Activated CD8-positive, alpha-beta T cell treated with anti-CD3 and anti-CD28 coated beads for 36 hours (primary cell): ENCODE measurements around the gene ANO7. TPM values are rescaled to one million over a fixed set of nuclear protein-coding genes. Genes with fewer than 3 reads are reported as not detected.

Source experiments
- ATAC-seq: fragments of 200-7000 bp; cut with Tn5 transposase; one replicate; pipeline ENCODE4 v1.10.0; 2021; ENCODE audit warnings: mild to moderate bottlenecking, moderate library complexity
- CTCF ChIA-PET: fragments of 350-600 bp; sonication (Branson Sonifier 250); formaldehyde crosslinking; loops from one replicate; lab custom pipeline; 2021; ENCODE audit warnings: antibody characterized with exemption; lab: Charles Lee
- POLR2A ChIA-PET: fragments of 350-600 bp; sonication (Branson Sonifier 250); formaldehyde crosslinking; loops from one replicate; lab custom pipeline; 2021; ENCODE audit warnings: antibody characterized with exemption; lab: Charles Lee
- DNase-seq: peaks from one replicate; pipeline ENCODE4 v3.0.0-alpha.2; 2020
- H3K27ac Mint-ChIP-seq: one replicate; pipeline ENCODE4 v1.8.0; 2021; ENCODE audit warnings: mild to moderate bottlenecking, mixed read lengths
- H3K27me3 Mint-ChIP-seq: one replicate; pipeline ENCODE4 v1.8.0; 2021; ENCODE audit warnings: mixed read lengths
- H3K36me3 Mint-ChIP-seq: one replicate; pipeline ENCODE4 v1.8.0; 2021; ENCODE audit warnings: low read depth, mixed read lengths
- H3K4me1 Mint-ChIP-seq: one replicate; pipeline ENCODE4 v1.8.0; 2021; ENCODE audit warnings: low read depth, mixed read lengths
- H3K4me3 Mint-ChIP-seq: one replicate; pipeline ENCODE4 v1.8.0; 2021; ENCODE audit warnings: mild to moderate bottlenecking, moderate library complexity, mixed read lengths
- H3K9me3 Mint-ChIP-seq: one replicate; pipeline ENCODE4 v1.8.0; 2021; ENCODE audit warnings: mixed read lengths
- intact Hi-C: fragments of 100-400 bp; cut with micrococcal nuclease; formaldehyde crosslinking; loops from one replicate; pipeline ENCODE4 v1.10.0; 2022
- total RNA-seq, 2 experiments: library from RNA; stranded (reverse); gene quantifications; one replicate each; pipeline ENCODE4 v1.2.3, GENCODE V29; 2021
- TF ChIP-seq, protein P1 (sequence below): fragments of 200-600 bp; IDR thresholded peaks from one replicate; pipeline ENCODE4 v1.8.0; 2022; ENCODE audit warnings: antibody characterized with exemption, mild to moderate bottlenecking

The ANO7 gene
- total RNA-seq, 2 experiments from 2014 or later: 5.1 to 5.4 TPM

DNA sequence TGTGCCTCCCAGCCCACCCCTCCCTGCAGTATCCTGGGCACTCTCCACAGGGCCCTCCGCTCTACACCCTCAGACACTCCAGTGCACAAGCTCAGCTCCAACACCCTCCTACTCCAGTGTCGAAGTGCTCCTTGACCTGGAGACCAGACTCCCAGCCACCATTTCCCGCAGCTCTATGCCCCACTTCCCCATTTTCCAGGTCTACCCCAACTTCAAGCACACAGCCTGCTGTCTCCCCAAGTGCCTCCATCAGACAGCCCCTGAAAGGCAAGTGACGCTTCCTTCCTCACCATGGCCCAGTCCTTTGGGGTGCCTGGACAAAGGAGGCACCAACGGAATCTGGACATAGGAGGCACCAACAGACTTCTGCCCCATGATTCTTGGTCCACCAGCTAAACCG lies 46.4 kb upstream of the ANO7 start:
- H3K27ac Mint-ChIP-seq: no peak overlapping the region
- H3K27me3 Mint-ChIP-seq: no peaks in the 10 kb centered on the region
- TF ChIP-seq, protein P1, sequence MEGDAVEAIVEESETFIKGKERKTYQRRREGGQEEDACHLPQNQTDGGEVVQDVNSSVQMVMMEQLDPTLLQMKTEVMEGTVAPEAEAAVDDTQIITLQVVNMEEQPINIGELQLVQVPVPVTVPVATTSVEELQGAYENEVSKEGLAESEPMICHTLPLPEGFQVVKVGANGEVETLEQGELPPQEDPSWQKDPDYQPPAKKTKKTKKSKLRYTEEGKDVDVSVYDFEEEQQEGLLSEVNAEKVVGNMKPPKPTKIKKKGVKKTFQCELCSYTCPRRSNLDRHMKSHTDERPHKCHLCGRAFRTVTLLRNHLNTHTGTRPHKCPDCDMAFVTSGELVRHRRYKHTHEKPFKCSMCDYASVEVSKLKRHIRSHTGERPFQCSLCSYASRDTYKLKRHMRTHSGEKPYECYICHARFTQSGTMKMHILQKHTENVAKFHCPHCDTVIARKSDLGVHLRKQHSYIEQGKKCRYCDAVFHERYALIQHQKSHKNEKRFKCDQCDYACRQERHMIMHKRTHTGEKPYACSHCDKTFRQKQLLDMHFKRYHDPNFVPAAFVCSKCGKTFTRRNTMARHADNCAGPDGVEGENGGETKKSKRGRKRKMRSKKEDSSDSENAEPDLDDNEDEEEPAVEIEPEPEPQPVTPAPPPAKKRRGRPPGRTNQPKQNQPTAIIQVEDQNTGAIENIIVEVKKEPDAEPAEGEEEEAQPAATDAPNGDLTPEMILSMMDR: no peak
- intact Hi-C loops: loop anchor here (10.0 kb wide), 1 partner anchor 57 kb away; no protein-coding TSS in a partner anchor
- ChIA-PET CTCF (no interaction called here), POLR2A (interaction anchor here (1.2 kb wide), 1 partner anchor 10 kb away, joined by 4 read pairs; no protein-coding TSS in a partner anchor)
- no peak for DNase-seq
- no peak for ATAC-seq
- no peaks in the 10 kb centered on the region for H3K9me3 Mint-ChIP-seq
- H3K36me3 Mint-ChIP-seq: peaks cover 17% of the 10 kb centered on the region
- no peak overlapping the region for H3K4me3 Mint-ChIP-seq
- H3K4me1 Mint-ChIP-seq: peaks cover 9% of the 10 kb centered on the region

DNA sequence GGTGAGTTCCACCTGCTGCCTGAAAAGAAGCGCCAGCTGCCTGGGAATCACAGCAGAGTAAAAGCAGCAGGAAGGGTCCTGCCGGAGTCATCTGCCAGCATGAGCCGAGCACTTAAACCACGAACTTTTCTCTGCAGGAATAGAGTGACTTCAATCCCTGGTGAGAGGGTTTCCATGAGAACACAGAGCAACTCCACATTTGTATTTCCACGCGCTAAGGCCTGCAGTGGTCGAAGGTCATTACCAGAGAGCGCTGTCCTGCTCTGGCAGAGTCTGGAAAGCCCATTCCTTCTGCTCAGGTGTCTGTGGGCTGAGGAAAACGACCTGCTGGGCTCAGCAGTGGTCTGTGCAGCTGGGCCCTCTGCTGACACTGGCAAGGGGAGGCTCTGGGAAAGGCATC lies 45.9 kb upstream of the ANO7 start:
- Mint-ChIP-seq H3K36me3 (peaks cover 17% of the 10 kb centered on the region), H3K27ac (no peak overlapping the region), H3K9me3 (no peaks in the 10 kb centered on the region), H3K27me3 (no peaks in the 10 kb centered on the region), H3K4me3 (no peak overlapping the region), H3K4me1 (peaks cover 9% of the 10 kb centered on the region)
- ChIA-PET CTCF (interaction anchor here (1.4 kb wide), 1 partner anchor 291 kb away, joined by 3 read pairs; no protein-coding TSS in a partner anchor), POLR2A (interaction anchor here (0.9 to 1.1 kb wide), 3 partner anchors 13 to 96 kb away, joined by 3 read pairs; no protein-coding TSS in a partner anchor)
- no peak for DNase-seq
- no peak for ATAC-seq
- TF ChIP-seq, protein P1: no peak
- intact Hi-C loops: loop anchor here (10.0 kb wide), 1 partner anchor 58 kb away; no protein-coding TSS in a partner anchor

GRCh38 chr2:241146286-241146685 lies 42.2 kb upstream of the ANO7 start:
- H3K4me1 Mint-ChIP-seq: peaks cover 23% of the 10 kb centered on the region
- peaks cover 6% of the 10 kb centered on the region for H3K36me3 Mint-ChIP-seq
- POLR2A ChIA-PET: interaction anchor here (0.9 to 1.1 kb wide), 2 partner anchors 33 to 205 kb away, joined by 3 read pairs; no protein-coding TSS in a partner anchor
- ATAC-seq (no peak), DNase-seq (no peak)
- CTCF ChIA-PET: interaction anchor here (1.5 kb wide), 1 partner anchor 68 kb away, joined by 6 read pairs; no protein-coding TSS in a partner anchor
- H3K27ac Mint-ChIP-seq: no peak overlapping the region
- intact Hi-C loops: loop anchor here (5.0 to 10.0 kb wide), 2 partner anchors 39 to 61 kb away; no protein-coding TSS in a partner anchor
- TF ChIP-seq, protein P1: no peak
- H3K27me3 Mint-ChIP-seq: no peaks in the 10 kb centered on the region
- no peak overlapping the region for H3K4me3 Mint-ChIP-seq
- no peaks in the 10 kb centered on the region for H3K9me3 Mint-ChIP-seq

DNA sequence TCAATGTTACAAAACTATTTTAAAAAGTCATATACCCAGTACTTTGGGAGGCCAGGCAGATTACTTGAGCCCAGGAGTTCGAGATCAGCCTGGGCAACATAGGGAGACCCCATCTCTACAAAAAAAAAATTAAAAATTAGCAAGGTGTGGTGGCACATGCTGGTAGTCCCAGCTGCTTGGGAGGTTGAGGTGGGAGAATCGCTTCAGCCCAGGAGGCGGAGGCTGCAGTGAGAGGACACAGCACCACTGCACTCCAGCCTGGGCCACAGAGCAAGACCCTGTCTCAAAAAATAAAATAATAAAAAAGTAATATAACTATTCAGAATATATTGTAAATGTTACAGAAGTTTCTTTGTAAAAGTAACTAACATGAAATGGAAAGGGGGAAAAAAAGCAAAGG lies 41.1 kb upstream of the ANO7 start:
- ChIA-PET POLR2A (no interaction called here), CTCF (interaction anchor here (0.9 to 1.2 kb wide), 2 partner anchors 69 kb away, joined by 3 to 8 read pairs; no protein-coding TSS in a partner anchor)
- TF ChIP-seq, protein P1: no peak
- Mint-ChIP-seq H3K27ac (no peak overlapping the region), H3K9me3 (no peaks in the 10 kb centered on the region), H3K4me1 (peaks cover 34% of the 10 kb centered on the region), H3K4me3 (no peak overlapping the region), H3K27me3 (no peaks in the 10 kb centered on the region), H3K36me3 (peaks cover 4% of the 10 kb centered on the region)
- DNase-seq (no peak), ATAC-seq (no peak)
- intact Hi-C loops: loop anchor here (5.0 to 10.0 kb wide), 2 partner anchors 40 to 63 kb away; no protein-coding TSS in a partner anchor

DNA sequence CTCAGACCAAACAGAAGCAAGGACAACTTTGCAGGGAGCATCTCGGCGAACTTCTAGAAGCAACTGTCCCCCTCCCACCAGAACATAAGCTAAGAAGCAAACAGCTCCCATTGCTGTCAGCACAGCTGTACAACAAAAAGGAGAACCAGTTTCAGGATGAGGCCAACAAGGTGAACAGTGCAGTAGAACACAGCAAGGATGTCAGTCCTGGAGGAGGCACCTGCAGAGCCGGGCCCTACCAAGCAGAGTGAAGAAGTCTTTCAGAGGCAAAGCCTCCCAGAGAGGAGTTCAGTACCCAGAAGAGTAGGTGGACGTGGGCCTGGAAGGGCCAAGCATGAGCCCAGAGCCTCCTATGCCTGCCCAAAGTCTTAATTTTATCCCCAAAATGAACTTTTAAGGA lies 40.2 kb upstream of the ANO7 start:
- peaks cover 39% of the 10 kb centered on the region for H3K4me1 Mint-ChIP-seq
- intact Hi-C loops: loop anchor here (5.0 to 10.0 kb wide), 2 partner anchors 41 to 63 kb away; no protein-coding TSS in a partner anchor
- ATAC-seq (no peak), DNase-seq (no peak)
- no peaks in the 10 kb centered on the region for H3K9me3 Mint-ChIP-seq
- H3K27ac Mint-ChIP-seq: no peak overlapping the region
- no peaks in the 10 kb centered on the region for H3K27me3 Mint-ChIP-seq
- ChIA-PET POLR2A (interaction anchor here (1.8 to 3.8 kb wide), 2 partner anchors 36 to 45 kb away, joined by 7 to 24 read pairs; partner anchors contain the start of gene MTERF4), CTCF (interaction anchor here (1.2 kb wide), 1 partner anchor 70 kb away, joined by 8 read pairs; no protein-coding TSS in a partner anchor)
- TF ChIP-seq, protein P1: no peak
- peak overlapping the region; percentile 86 for H3K4me3 Mint-ChIP-seq
- H3K36me3 Mint-ChIP-seq: peaks cover 3% of the 10 kb centered on the region
